Measurements from ENCODE around the gene MAML3.

The MAML3 gene

GRCh38 chr4:140122891-140123290, 31.1 kb downstream of the MAML3 start:
- H3K79me2 ChIP-seq, result peaks cover 6% of the 10 kb centered on the region

GRCh38 chr4:140121646-140122045, 32.3 kb downstream of the MAML3 start:
- Histone ChIP-seq H2AFZ (no peak overlapping the region), H3K27ac (no peak overlapping the region), H3K4me2 (ENCODE audit: low read length) (no peak overlapping the region), H3K9ac (no peak overlapping the region), H3K36me3 (ENCODE audit: control insufficient read depth, insufficient read depth, low read length) (no peaks in the 10 kb centered on the region), H3K27me3 (ENCODE audit: control insufficient read depth, insufficient read depth, low read length) (no peaks in the 10 kb centered on the region), H3K79me2 (peaks cover 4% of the 10 kb centered on the region), H3K4me1 (no peaks in the 10 kb centered on the region), H3K9me3 (ENCODE audit: control insufficient read depth, low read length) (no peaks in the 10 kb centered on the region), H3K4me3 (ENCODE audit: low read depth, low read length) (no peak overlapping the region)
- no peak for TF ChIP-seq CTCF (IDR thresholded peaks at IDR 0.05)

More at GRCh38 chr4:140122891-140123290, 31.1 kb downstream of the MAML3 start:
- Histone ChIP-seq H3K4me1 (no peaks in the 10 kb centered on the region), H3K9ac (no peak overlapping the region), H3K36me3 (ENCODE audit: control insufficient read depth, insufficient read depth, low read length) (no peaks in the 10 kb centered on the region), H3K27me3 (ENCODE audit: control insufficient read depth, insufficient read depth, low read length) (no peaks in the 10 kb centered on the region), H3K9me3 (ENCODE audit: control insufficient read depth, low read length) (no peaks in the 10 kb centered on the region), H3K4me3 (ENCODE audit: low read depth, low read length) (no peak overlapping the region), H3K4me2 (ENCODE audit: low read length) (no peak overlapping the region), H3K27ac (no peak overlapping the region), H2AFZ (no peak overlapping the region)
- TF ChIP-seq CTCF (IDR thresholded peaks at IDR 0.05), result no peak

GRCh38 chr4:140118931-140119640, 34.9 kb downstream of the MAML3 start:
- Histone ChIP-seq H2AFZ (no peak overlapping the region), H3K4me3 (ENCODE audit: low read depth, low read length) (no peak overlapping the region)
- TF ChIP-seq CTCF (IDR thresholded peaks at IDR 0.05), result no peak

GRCh38 chr4:140117947-140118346, 36.0 kb downstream of the MAML3 start:
- Histone ChIP-seq H3K27me3 (ENCODE audit: control insufficient read depth, insufficient read depth, low read length) (no peaks in the 10 kb centered on the region), H3K79me2 (peaks cover 2% of the 10 kb centered on the region), H3K9ac (no peak overlapping the region), H3K36me3 (ENCODE audit: control insufficient read depth, insufficient read depth, low read length) (no peaks in the 10 kb centered on the region), H3K9me3 (ENCODE audit: control insufficient read depth, low read length) (no peaks in the 10 kb centered on the region), H3K27ac (no peak overlapping the region), H3K4me1 (no peaks in the 10 kb centered on the region), H3K4me3 (ENCODE audit: low read depth, low read length) (no peak overlapping the region), H3K4me2 (ENCODE audit: low read length) (no peak overlapping the region), H2AFZ (no peak overlapping the region)
- TF ChIP-seq CTCF (IDR thresholded peaks at IDR 0.05), result no peak

More at GRCh38 chr4:140118931-140119640, 34.9 kb downstream of the MAML3 start:
- Histone ChIP-seq H3K9ac (no peak overlapping the region), H3K27ac (no peak overlapping the region), H3K9me3 (ENCODE audit: control insufficient read depth, low read length) (no peaks in the 10 kb centered on the region), H3K27me3 (ENCODE audit: control insufficient read depth, insufficient read depth, low read length) (no peaks in the 10 kb centered on the region), H3K79me2 (peaks cover 2% of the 10 kb centered on the region), H3K4me1 (no peaks in the 10 kb centered on the region), H3K36me3 (ENCODE audit: control insufficient read depth, insufficient read depth, low read length) (no peaks in the 10 kb centered on the region), H3K4me2 (ENCODE audit: low read length) (no peak overlapping the region)
